Left ventricle myocardium inferior (tissue), 1 donor: ENCODE results near the gene PHLDB1. TPM values are rescaled to one million over a fixed set of nuclear protein-coding genes. Genes with fewer than 3 reads are reported as not detected.

ENCODE experiments used
- DNase-seq: peaks from one replicate; pipeline ENCODE4 v3.0.0-alpha.2; 2020
- H3K27ac ChIP-seq: fragments of 200-600 bp; replicated peaks from 2 replicates; pipeline ENCODE4 v1.8.0; 2021
- H3K27me3 ChIP-seq: fragments of 200-600 bp; 2 replicates; pipeline ENCODE4 v1.8.0; 2021; ENCODE audit warnings: low read depth
- H3K36me3 ChIP-seq: fragments of 200-600 bp; 2 replicates; pipeline ENCODE4 v1.8.0; 2021
- H3K4me1 ChIP-seq: fragments of 200-600 bp; 2 replicates; pipeline ENCODE4 v1.8.0; 2021
- H3K4me3 ChIP-seq: fragments of 200-600 bp; 2 replicates; pipeline ENCODE4 v1.8.0; 2021; ENCODE audit warnings: mild to moderate bottlenecking, moderate library complexity
- H3K9me3 ChIP-seq: fragments of 200-600 bp; replicated peaks from 2 replicates; pipeline ENCODE4 v1.8.0; 2021
- intact Hi-C: fragments of 100-400 bp; cut with micrococcal nuclease; formaldehyde crosslinking; loops from one replicate; pipeline ENCODE4 v1.11.0; 2022
- total RNA-seq: library from RNA; stranded (reverse); fragmentation: NEBNext Ultra II Directional; extraction: Animal tissue kit (Norgen Biotek cat#: 25700); gene quantifications from one replicate; pipeline ENCODE4 v1.2.1, GENCODE V29; 2021
- TF ChIP-seq, protein P1 (sequence below): fragments of 200-600 bp; IDR thresholded peaks from 2 replicates; pipeline ENCODE4 v1.8.0; 2021; ENCODE audit warnings: antibody characterized with exemption, mild to moderate bottlenecking, borderline replicate concordance
- donor health status: DM: no; HTN: yes; CAD: no; lungs with severe emphysema.

PHLDB1 gene
- total RNA-seq, 1 donor from 2014 or later: 102 TPM

DNA sequence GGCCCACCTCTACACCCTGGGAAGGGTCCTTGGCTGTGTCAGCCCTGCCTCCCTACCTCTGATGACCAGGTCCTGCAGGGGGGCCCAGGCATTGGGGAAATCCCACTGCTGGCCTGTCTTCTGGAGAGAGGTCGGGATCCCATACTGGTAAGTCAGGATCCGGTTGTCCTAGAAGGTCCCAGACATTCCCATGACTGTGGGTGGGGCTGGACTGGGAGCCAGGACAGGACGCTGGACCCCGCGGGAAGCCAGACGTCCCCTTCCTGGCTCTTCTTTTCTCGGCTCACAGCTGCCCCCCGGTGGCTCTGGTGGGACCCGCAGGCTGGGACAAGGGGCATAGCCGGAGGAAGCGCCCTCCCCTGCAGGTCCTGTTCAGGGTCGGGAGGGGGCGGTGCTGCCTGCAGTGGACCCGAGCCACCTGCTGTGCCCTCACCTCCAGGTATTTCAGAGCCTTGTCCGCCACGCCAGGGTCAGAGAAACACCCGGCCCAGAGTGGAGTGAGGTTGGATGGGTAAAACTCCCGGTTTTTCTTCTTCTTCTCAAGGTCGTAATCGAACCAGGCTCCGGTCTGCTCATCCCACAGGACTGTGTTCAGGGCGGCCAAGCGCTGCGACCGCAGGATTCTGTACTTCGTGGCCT is 52.0 kb downstream of the PHLDB1 start:
- intact Hi-C loops: no loop called here
- Histone ChIP-seq H3K36me3 (peaks cover 34% of the 10 kb centered on the region), H3K27ac (peak overlapping the region; percentile 79), H3K27me3 (no peaks in the 10 kb centered on the region), H3K9me3 (no peaks in the 10 kb centered on the region), H3K4me3 (peak overlapping the region; percentile 16), H3K4me1 (peaks cover 26% of the 10 kb centered on the region)
- TF ChIP-seq, protein P1, sequence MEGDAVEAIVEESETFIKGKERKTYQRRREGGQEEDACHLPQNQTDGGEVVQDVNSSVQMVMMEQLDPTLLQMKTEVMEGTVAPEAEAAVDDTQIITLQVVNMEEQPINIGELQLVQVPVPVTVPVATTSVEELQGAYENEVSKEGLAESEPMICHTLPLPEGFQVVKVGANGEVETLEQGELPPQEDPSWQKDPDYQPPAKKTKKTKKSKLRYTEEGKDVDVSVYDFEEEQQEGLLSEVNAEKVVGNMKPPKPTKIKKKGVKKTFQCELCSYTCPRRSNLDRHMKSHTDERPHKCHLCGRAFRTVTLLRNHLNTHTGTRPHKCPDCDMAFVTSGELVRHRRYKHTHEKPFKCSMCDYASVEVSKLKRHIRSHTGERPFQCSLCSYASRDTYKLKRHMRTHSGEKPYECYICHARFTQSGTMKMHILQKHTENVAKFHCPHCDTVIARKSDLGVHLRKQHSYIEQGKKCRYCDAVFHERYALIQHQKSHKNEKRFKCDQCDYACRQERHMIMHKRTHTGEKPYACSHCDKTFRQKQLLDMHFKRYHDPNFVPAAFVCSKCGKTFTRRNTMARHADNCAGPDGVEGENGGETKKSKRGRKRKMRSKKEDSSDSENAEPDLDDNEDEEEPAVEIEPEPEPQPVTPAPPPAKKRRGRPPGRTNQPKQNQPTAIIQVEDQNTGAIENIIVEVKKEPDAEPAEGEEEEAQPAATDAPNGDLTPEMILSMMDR: peak; percentile 99
- DNase-seq: peak; percentile 92

GRCh38 chr11:118659953-118660680 is 52.7 kb downstream of the PHLDB1 start:
- peak overlapping the region; percentile 79 for H3K27ac ChIP-seq
- H3K4me1 ChIP-seq: peaks cover 26% of the 10 kb centered on the region
- peaks cover 27% of the 10 kb centered on the region for H3K36me3 ChIP-seq
- TF ChIP-seq, protein P1: no peak
- no peaks in the 10 kb centered on the region for H3K27me3 ChIP-seq
- intact Hi-C loops: no loop called here
- no peaks in the 10 kb centered on the region for H3K9me3 ChIP-seq
- peak overlapping the region; percentile 16 for H3K4me3 ChIP-seq
- no peak for DNase-seq

GRCh38 chr11:118660681-118661424 is 53.4 kb downstream of the PHLDB1 start:
- TF ChIP-seq, protein P1: no peak
- Histone ChIP-seq H3K27me3 (no peaks in the 10 kb centered on the region), H3K27ac (no peak overlapping the region), H3K4me1 (peaks cover 26% of the 10 kb centered on the region), H3K4me3 (no peak overlapping the region), H3K9me3 (no peaks in the 10 kb centered on the region), H3K36me3 (peaks cover 20% of the 10 kb centered on the region)
- DNase-seq: no peak
- intact Hi-C loops: no loop called here

- TF ChIP-seq, protein P1: no peak
- intact Hi-C loops: no loop called here
These were observed 54.2 kb downstream of the PHLDB1 start for GRCh38 chr11:118661425-118662301.

More at GRCh38 chr11:118661425-118662301, 54.2 kb downstream of the PHLDB1 start:
- H3K4me1 ChIP-seq: peaks cover 26% of the 10 kb centered on the region
- H3K36me3 ChIP-seq: peaks cover 11% of the 10 kb centered on the region
- no peaks in the 10 kb centered on the region for H3K9me3 ChIP-seq
- no peak overlapping the region for H3K27ac ChIP-seq
- DNase-seq: no peak
- H3K27me3 ChIP-seq: no peaks in the 10 kb centered on the region
- H3K4me3 ChIP-seq: no peak overlapping the region
